CD14-positive monocyte (primary cell): ENCODE data around the gene KCNJ5. TPM values are rescaled to one million over a fixed set of nuclear protein-coding genes. Genes with fewer than 3 reads are reported as not detected.
"Not testable (repeated sequence)": the region's sequence is repeated elsewhere in the genome, so short reads cannot be mapped to it uniquely, and the experiment has no call there.

Experiments
- DNase-seq, 3 donors: peaks; one replicate each; pipeline ENCODE4 v3.0.0-alpha.2; 2011 to 2022
- H2AFZ ChIP-seq: 2 replicates; pipeline ENCODE4 v1.6.0; 2012; ENCODE audit warnings: mild to moderate bottlenecking, low read depth, low read length, inconsistent platforms; ENCODE audit not compliant: insufficient read depth, poor library complexity, severe bottlenecking
- H3K27ac ChIP-seq, 2 donors: 1 replicate in 1 of 2; 2 replicates in 1 of 2; pipeline ENCODE4 v1.5.1; 2012 to 2013; ENCODE audit warnings: low read length in 2 of 2, control low read depth in 1 of 2, inconsistent platforms in 1 of 2, low read depth in 1 of 2, mild to moderate bottlenecking in 1 of 2
- H3K27me3 ChIP-seq, 2 donors: one replicate each; pipeline versions ENCODE4 v1.6.0 to v1.6.1; 2011 to 2013; ENCODE audit warnings: low read length in 2 of 2; ENCODE audit not compliant: control insufficient read depth in 2 of 2, insufficient read depth in 2 of 2
- H3K36me3 ChIP-seq, 2 donors: replicated peaks in 1 of 2; 1 replicate in 1 of 2; 2 replicates in 1 of 2; pipeline versions ENCODE4 v1.5.1 to v1.6.1; 2012 to 2013; ENCODE audit warnings: low read length in 2 of 2, control low read depth in 1 of 2, inconsistent platforms in 1 of 2, mild to moderate bottlenecking in 1 of 2; ENCODE audit not compliant: insufficient read depth in 2 of 2, control insufficient read depth in 1 of 2
- H3K4me1 ChIP-seq, 2 donors: 1 replicate in 1 of 2; 2 replicates in 1 of 2; pipeline versions ENCODE4 v1.5.1 to v1.6.1; 2012 to 2013; ENCODE audit warnings: low read length in 2 of 2, control low read depth in 1 of 2, inconsistent platforms in 1 of 2, mild to moderate bottlenecking in 1 of 2, moderate library complexity in 1 of 2; ENCODE audit not compliant: insufficient read depth in 2 of 2, control insufficient read depth in 1 of 2
- H3K4me2 ChIP-seq: replicated peaks from 2 replicates; pipeline ENCODE3; 2012; ENCODE audit warnings: low read length, moderate library complexity, mild to moderate bottlenecking; ENCODE audit not compliant: poor library complexity, severe bottlenecking; ENCODE audit errors: extremely low read depth
- H3K4me3 ChIP-seq, 3 experiments: fragments of 200-600 bp in 1 of 3; sonication (generic) in 1 of 3; replicated peaks in 1 of 3; 1 replicate in 2 of 3; 2 replicates in 1 of 3; pipeline ENCODE4 v1.5.1; 2011 to 2013; ENCODE audit warnings: low read length in 3 of 3, mild to moderate bottlenecking in 3 of 3, control low read depth in 2 of 3, low read depth in 2 of 3, inconsistent platforms in 1 of 3, moderate library complexity in 1 of 3
- H3K79me2 ChIP-seq: 2 replicates; pipeline ENCODE4 v1.6.0; 2012; ENCODE audit warnings: mild to moderate bottlenecking, control low read depth, inconsistent platforms, low read length, moderate library complexity; ENCODE audit not compliant: insufficient read depth
- H3K9ac ChIP-seq: 2 replicates; pipeline ENCODE4 v1.6.0; 2017; ENCODE audit warnings: low read length, mild to moderate bottlenecking; ENCODE audit not compliant: insufficient read depth, poor library complexity, severe bottlenecking
- H3K9me3 ChIP-seq, 2 donors: replicated peaks in 1 of 2; 1 replicate in 1 of 2; 2 replicates in 1 of 2; pipeline versions ENCODE4 v1.5.1 to v1.6.1; 2012 to 2013; ENCODE audit warnings: low read length in 2 of 2, control low read depth in 1 of 2; ENCODE audit not compliant: control insufficient read depth in 1 of 2, insufficient read depth in 1 of 2
- H4K20me1 ChIP-seq: 2 replicates; pipeline ENCODE4 v1.6.0; 2012; ENCODE audit warnings: mild to moderate bottlenecking, low read length, control low read depth, moderate library complexity; ENCODE audit not compliant: insufficient read depth
- H3K27ac Mint-ChIP-seq, 7 donors: one replicate each; pipeline ENCODE4 v1.8.0; 2020; ENCODE audit warnings: mild to moderate bottlenecking in 7 of 7, mixed read lengths in 7 of 7, moderate library complexity in 6 of 7, inconsistent platforms in 2 of 7
- H3K27me3 Mint-ChIP-seq, 3 donors: one replicate each; pipeline ENCODE4 v1.8.0; 2021 to 2022; ENCODE audit warnings: low read depth in 3 of 3, mild to moderate bottlenecking in 3 of 3, mixed read lengths in 3 of 3, moderate library complexity in 3 of 3, inconsistent platforms in 1 of 3
- H3K36me3 Mint-ChIP-seq, 2 donors: one replicate each; pipeline ENCODE4 v1.8.0; 2020; ENCODE audit warnings: mixed read lengths in 2 of 2, inconsistent platforms in 1 of 2, mild to moderate bottlenecking in 1 of 2
- H3K4me1 Mint-ChIP-seq: one replicate; pipeline ENCODE4 v1.8.0; 2020; ENCODE audit warnings: mild to moderate bottlenecking, mixed read lengths
- H3K4me3 Mint-ChIP-seq, 2 donors: one replicate each; pipeline ENCODE4 v1.8.0; 2020; ENCODE audit warnings: mild to moderate bottlenecking in 2 of 2, mixed read lengths in 2 of 2, moderate library complexity in 1 of 2
- H3K9me3 Mint-ChIP-seq, 7 donors: one replicate each; pipeline ENCODE4 v1.8.0; 2020 to 2022; ENCODE audit warnings: mixed read lengths in 7 of 7, mild to moderate bottlenecking in 6 of 7, moderate library complexity in 6 of 7, inconsistent platforms in 2 of 7
- WGBS: methylation state at CpG from one replicate; pipeline ENCODE4 v1.1.5; 2013; ENCODE audit warnings: missing lambda C conversion rate; ENCODE audit not compliant: insufficient coverage; 5-methylcytosine and 5-hydroxymethylcytosine counted together
- intact Hi-C, 2 donors: fragments of 100-400 bp; cut with micrococcal nuclease; formaldehyde crosslinking; loops; one replicate each; pipeline versions ENCODE4 v1.15.0 to v1.15.1; 2023
- polyA plus RNA-seq, 3 donors: library from polyadenylated mRNA; depleted of rRNA in 1 of 3; unstranded in 2 of 3; stranded (reverse) in 1 of 3; fragments of 300-500 nt in 2 of 3; fragments of >200 nt in 1 of 3; fragmentation: Illumina TruSeq in 2 of 3; gene quantifications; 1 replicate in 2 of 3; 2 replicates in 1 of 3; pipeline ENCODE4 v1.2.3, GENCODE V29; 2012 to 2021
- TF ChIP-seq, protein P1 (sequence below): fragments of 200-600 bp; IDR thresholded peaks from one replicate; pipeline ENCODE4 v1.8.0; 2022; ENCODE audit warnings: antibody characterized with exemption, mild to moderate bottlenecking

KCNJ5 gene
- polyA plus RNA-seq, 3 donors = 0.03 TPM; not detected in 2

DNA sequence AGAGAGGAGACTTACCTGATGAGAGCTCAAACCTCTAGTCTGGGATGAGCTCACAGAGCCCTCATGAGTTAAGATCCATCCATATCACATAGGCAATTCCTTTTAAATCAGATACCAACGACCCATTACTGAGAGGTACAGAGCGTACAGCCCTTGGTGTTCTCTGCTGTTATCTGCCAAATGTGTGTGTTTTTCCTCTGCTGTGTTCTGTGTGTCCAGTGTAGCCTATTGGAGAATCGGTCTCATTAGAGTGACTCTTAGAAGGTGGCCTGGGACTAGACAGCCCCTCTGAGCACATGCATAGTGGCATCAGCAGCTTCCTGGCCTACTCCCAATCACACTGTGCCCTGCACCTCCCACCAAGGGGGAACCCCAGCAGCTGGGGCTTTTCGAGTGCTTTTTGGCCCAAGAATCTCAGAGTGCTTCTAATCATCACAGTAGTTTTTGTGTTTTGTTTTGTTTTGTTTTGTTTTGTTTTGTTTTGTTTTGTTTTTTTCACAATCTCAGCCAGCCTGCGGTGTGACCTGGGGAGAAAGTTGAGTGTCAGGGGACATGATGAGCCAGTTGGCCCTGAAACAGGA, 26.1 kb downstream of the KCNJ5 start:
- no peaks in the 10 kb centered on the region for H3K36me3 ChIP-seq
- H3K27me3 ChIP-seq = no peaks in the 10 kb centered on the region
- no peaks in the 10 kb centered on the region for H4K20me1 ChIP-seq
- no peaks in the 10 kb centered on the region for H3K36me3 Mint-ChIP-seq
- H3K9ac ChIP-seq = no peak overlapping the region
- peaks cover 0 to 6% (median 0%) of the 10 kb centered on the region in 7 donors for H3K9me3 Mint-ChIP-seq
- H3K9me3 ChIP-seq = no peaks in the 10 kb centered on the region
- H3K4me2 ChIP-seq = no peak overlapping the region
- no peaks in the 10 kb centered on the region for H3K79me2 ChIP-seq
- intact Hi-C loops = no loop called here
- peak overlapping the region in 2 of 7 donors; percentile 9 to 38 for H3K27ac Mint-ChIP-seq
- no peak overlapping the region for H3K4me3 ChIP-seq
- H3K4me1 ChIP-seq = peaks cover 7 to 9% of the 10 kb centered on the region in 2 donors
- DNase-seq = no peak
- H3K27me3 Mint-ChIP-seq = peaks cover 0 to 3% (median 0%) of the 10 kb centered on the region in 3 donors
- peaks cover 15% of the 10 kb centered on the region for H3K4me1 Mint-ChIP-seq
- TF ChIP-seq, protein P1, sequence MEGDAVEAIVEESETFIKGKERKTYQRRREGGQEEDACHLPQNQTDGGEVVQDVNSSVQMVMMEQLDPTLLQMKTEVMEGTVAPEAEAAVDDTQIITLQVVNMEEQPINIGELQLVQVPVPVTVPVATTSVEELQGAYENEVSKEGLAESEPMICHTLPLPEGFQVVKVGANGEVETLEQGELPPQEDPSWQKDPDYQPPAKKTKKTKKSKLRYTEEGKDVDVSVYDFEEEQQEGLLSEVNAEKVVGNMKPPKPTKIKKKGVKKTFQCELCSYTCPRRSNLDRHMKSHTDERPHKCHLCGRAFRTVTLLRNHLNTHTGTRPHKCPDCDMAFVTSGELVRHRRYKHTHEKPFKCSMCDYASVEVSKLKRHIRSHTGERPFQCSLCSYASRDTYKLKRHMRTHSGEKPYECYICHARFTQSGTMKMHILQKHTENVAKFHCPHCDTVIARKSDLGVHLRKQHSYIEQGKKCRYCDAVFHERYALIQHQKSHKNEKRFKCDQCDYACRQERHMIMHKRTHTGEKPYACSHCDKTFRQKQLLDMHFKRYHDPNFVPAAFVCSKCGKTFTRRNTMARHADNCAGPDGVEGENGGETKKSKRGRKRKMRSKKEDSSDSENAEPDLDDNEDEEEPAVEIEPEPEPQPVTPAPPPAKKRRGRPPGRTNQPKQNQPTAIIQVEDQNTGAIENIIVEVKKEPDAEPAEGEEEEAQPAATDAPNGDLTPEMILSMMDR = no peak
- H3K27ac ChIP-seq = no peak overlapping the region
- WGBS = 50% methylated on average over 1 of the region's 5 CpGs
- no peak overlapping the region for H3K4me3 Mint-ChIP-seq
- no peak overlapping the region for H2AFZ ChIP-seq

DNA sequence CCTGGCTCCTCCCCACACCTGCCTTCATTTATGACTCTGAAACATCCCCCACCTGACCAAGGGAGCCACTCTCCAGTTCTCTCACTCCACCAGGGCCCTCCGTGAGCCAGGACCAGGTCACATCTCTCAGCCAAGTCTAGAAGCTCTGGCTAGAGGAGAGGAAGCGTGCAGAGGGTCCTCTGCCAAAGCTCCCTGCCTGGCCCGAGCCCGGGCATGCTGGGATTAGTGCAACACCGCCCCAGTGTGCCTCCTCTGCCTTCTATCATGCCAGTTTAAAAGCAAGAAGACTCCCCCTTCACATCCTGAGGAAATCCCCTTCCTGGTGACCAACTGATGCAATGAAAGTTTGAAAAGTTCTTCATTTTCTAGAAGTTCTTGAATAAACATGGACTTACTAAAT, 28.1 kb downstream of the KCNJ5 start:
- H3K36me3 ChIP-seq = no peaks in the 10 kb centered on the region
- intact Hi-C loops = no loop called here
- no peaks in the 10 kb centered on the region for H3K27me3 ChIP-seq
- Mint-ChIP-seq H3K36me3 (no peaks in the 10 kb centered on the region), H3K27ac (peak overlapping the region in 1 of 7 donors; percentile 36), H3K9me3 (peaks cover 0 to 6% (median 0%) of the 10 kb centered on the region in 7 donors), H3K4me3 (no peak overlapping the region), H3K4me1 (peaks cover 13% of the 10 kb centered on the region), H3K27me3 (peaks cover 0 to 3% (median 0%) of the 10 kb centered on the region in 3 donors)
- H3K79me2 ChIP-seq = no peaks in the 10 kb centered on the region
- no peak overlapping the region for H3K4me3 ChIP-seq
- WGBS = 0% methylated on average over 2 of the region's 5 CpGs
- H3K9me3 ChIP-seq = no peaks in the 10 kb centered on the region
- peak in 1 of 3 donors; percentile 30 for DNase-seq
- H4K20me1 ChIP-seq = no peaks in the 10 kb centered on the region
- no peak overlapping the region for H3K27ac ChIP-seq
- peak overlapping the region; percentile 61 for H2AFZ ChIP-seq
- TF ChIP-seq, protein P1 = no peak
- no peak overlapping the region for H3K9ac ChIP-seq
- no peak overlapping the region for H3K4me2 ChIP-seq
- H3K4me1 ChIP-seq = peaks cover 7 to 9% of the 10 kb centered on the region in 2 donors

DNA sequence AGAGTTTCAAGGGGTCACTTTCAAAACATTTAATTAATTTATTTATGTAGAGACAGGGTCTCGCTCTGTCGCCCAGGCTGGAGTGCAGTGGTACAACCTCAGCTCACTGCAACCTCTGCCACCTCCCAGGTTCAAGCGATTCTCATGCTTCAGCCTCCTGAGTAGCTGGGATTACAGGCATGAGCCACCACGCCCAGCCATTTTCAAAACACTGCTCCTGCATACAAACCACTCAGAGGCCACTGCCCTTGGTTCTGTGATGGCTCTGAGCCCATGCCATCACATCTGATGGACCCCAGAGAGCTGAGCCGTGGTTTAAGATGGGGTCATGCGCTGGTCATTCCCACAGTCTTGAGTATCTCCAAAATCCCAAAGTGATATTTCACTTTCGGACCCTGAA, 28.5 kb downstream of the KCNJ5 start:
- WGBS = 98% methylated on average over 5 of the region's 7 CpGs
- H3K9ac ChIP-seq, H3K4me3 ChIP-seq, H3K27me3 Mint-ChIP-seq, H3K36me3 Mint-ChIP-seq, H3K9me3 Mint-ChIP-seq, H3K36me3 ChIP-seq, H3K27ac ChIP-seq, H4K20me1 ChIP-seq, H3K27ac Mint-ChIP-seq, H3K4me2 ChIP-seq, H3K4me1 ChIP-seq, H3K4me3 Mint-ChIP-seq, DNase-seq, intact Hi-C loops, H3K79me2 ChIP-seq, H3K9me3 ChIP-seq, H3K27me3 ChIP-seq: not testable (repeated sequence)
- H3K4me1 Mint-ChIP-seq = peaks cover 13% of the 10 kb centered on the region
- H2AFZ ChIP-seq = peak overlapping the region; percentile 61
